H1 (cell line): Measurements from ENCODE around the gene SLC43A3. TPM values are rescaled to one million over a fixed set of nuclear protein-coding genes. Genes with fewer than 3 reads are reported as not detected.

ENCODE experiments used
- CTCF ChIA-PET: fragments of 300-600 bp; sonication (Branson Sonifier 250); formaldehyde crosslinking; loops from one replicate; lab custom pipeline; 2021; ENCODE audit not compliant: partially characterized antibody; lab: Charles Lee
- POLR2A ChIA-PET: fragments of 300-600 bp; sonication (Branson Sonifier 250); formaldehyde crosslinking; loops from one replicate; lab custom pipeline; 2021; ENCODE audit warnings: inconsistent platforms; ENCODE audit not compliant: partially characterized antibody; lab: Charles Lee
- DNase-seq, 2 experiments: peaks; one replicate each; pipeline versions ENCODE4 v3.0.0 to v3.0.0-alpha.2; 2010 to 2022; ENCODE audit warnings: low spot score in 2 of 2, low read depth in 1 of 2, mixed read lengths in 1 of 2
- FAIRE-seq: peaks from 2 replicates; lab custom pipeline; 2011; peaks lifted over from hg19 to GRCh38; lab: Jason Lieb, UNC
- H2AFZ ChIP-seq: 2 replicates; pipeline ENCODE4 v1.8.1; 2012; ENCODE audit warnings: low read length, inconsistent platforms
- H2AK5ac ChIP-seq: 2 replicates; pipeline ENCODE4 v1.6.1; 2013; ENCODE audit warnings: low read depth, low read length
- H2BK120ac ChIP-seq: replicated peaks from 2 replicates; pipeline ENCODE3; 2013; ENCODE audit warnings: low read depth, low read length, inconsistent platforms
- H2BK12ac ChIP-seq: 2 replicates; pipeline ENCODE4 v1.6.1; 2013; ENCODE audit warnings: low read depth, low read length
- H2BK15ac ChIP-seq: 2 replicates; pipeline ENCODE4 v1.6.1; 2013; ENCODE audit warnings: low read length
- H2BK20ac ChIP-seq: 2 replicates; pipeline ENCODE4 v1.6.1; 2013; ENCODE audit warnings: low read length
- H2BK5ac ChIP-seq: 2 replicates; pipeline ENCODE4 v1.6.1; 2013; ENCODE audit warnings: low read depth, low read length
- H3K14ac ChIP-seq: 2 replicates; pipeline ENCODE4 v1.6.1; 2013; ENCODE audit warnings: inconsistent platforms; ENCODE audit not compliant: insufficient read length
- H3K18ac ChIP-seq: 2 replicates; pipeline ENCODE4 v1.6.1; 2013; ENCODE audit warnings: low read length; ENCODE audit errors: extremely low read depth
- H3K23ac ChIP-seq: 2 replicates; pipeline ENCODE4 v1.6.1; 2013; ENCODE audit warnings: inconsistent platforms; ENCODE audit not compliant: insufficient read length
- H3K23me2 ChIP-seq: 2 replicates; pipeline ENCODE4 v1.6.1; 2013; ENCODE audit warnings: low read depth, low read length
- H3K27ac ChIP-seq: 2 replicates; pipeline ENCODE4 v1.6.1; 2011; ENCODE audit warnings: low read depth, low read length, inconsistent platforms
- H3K27me3 ChIP-seq, 4 experiments: replicated peaks in 1 of 4; 1 replicate in 1 of 4; 2 replicates in 3 of 4; pipeline versions ENCODE4 v1.6.1 to v1.8.1; 2011 to 2013; ENCODE audit warnings: low read length in 3 of 4, mild to moderate bottlenecking in 3 of 4, inconsistent platforms in 2 of 4, mixed read lengths in 2 of 4, moderate library complexity in 1 of 4; ENCODE audit not compliant: control insufficient read depth in 3 of 4, insufficient read depth in 3 of 4; ENCODE audit errors: extremely low read depth in 1 of 4
- H3K36me3 ChIP-seq, 4 experiments: 2 replicates each; pipeline versions ENCODE4 v1.6.1 to v1.8.1; 2011 to 2013; ENCODE audit warnings: mild to moderate bottlenecking in 4 of 4, low read length in 3 of 4, moderate library complexity in 2 of 4, control low read depth in 1 of 4, inconsistent platforms in 1 of 4; ENCODE audit not compliant: insufficient read depth in 4 of 4, control insufficient read depth in 2 of 4
- H3K4ac ChIP-seq: replicated peaks from 2 replicates; pipeline ENCODE3; 2013; ENCODE audit warnings: low read length, low read depth, mixed read lengths, inconsistent platforms; ENCODE audit not compliant: insufficient read length
- H3K4me1 ChIP-seq, 4 experiments: replicated peaks in 1 of 4; 1 replicate in 1 of 4; 2 replicates in 3 of 4; pipeline versions ENCODE4 v1.6.1 to v1.8.1; 2011 to 2013; ENCODE audit warnings: low read length in 3 of 4, inconsistent platforms in 2 of 4, mixed read lengths in 1 of 4; ENCODE audit not compliant: insufficient read depth in 4 of 4, control insufficient read depth in 3 of 4
- H3K4me2 ChIP-seq, 2 experiments: 2 replicates each; pipeline versions ENCODE4 v1.6.1 to v1.8.1; 2011 to 2013; ENCODE audit warnings: low read depth in 2 of 2, low read length in 2 of 2, control low read depth in 1 of 2, inconsistent platforms in 1 of 2, mild to moderate bottlenecking in 1 of 2; ENCODE audit not compliant: insufficient read depth in 1 of 2
- H3K4me3 ChIP-seq, 4 experiments: fragments of 200-600, 300-600 bp in 1 of 4; sonication (generic), shearing (Covaris generic), sonication (Bioruptor Twin) in 1 of 4; 2 replicates each; pipeline versions ENCODE4 v1.5.1 to v1.8.1; 2011 to 2016; ENCODE audit warnings: low read length in 4 of 4, low read depth in 3 of 4, control low read depth in 2 of 4, inconsistent platforms in 2 of 4, mild to moderate bottlenecking in 2 of 4, mixed read lengths in 1 of 4, moderate library complexity in 1 of 4; ENCODE audit not compliant: insufficient read depth in 2 of 4; ENCODE audit errors: extremely low read depth in 1 of 4
- H3K56ac ChIP-seq: replicated peaks from 2 replicates; pipeline ENCODE3; 2013; ENCODE audit warnings: low read depth, mild to moderate bottlenecking, mixed read lengths, low read length, inconsistent platforms; ENCODE audit not compliant: insufficient read length
- H3K79me1 ChIP-seq: 2 replicates; pipeline ENCODE4 v1.6.1; 2013; ENCODE audit warnings: low read depth, low read length, control low read depth
- H3K79me2 ChIP-seq, 2 experiments: 2 replicates each; pipeline versions ENCODE4 v1.6.1 to v1.8.1; 2012 to 2013; ENCODE audit warnings: low read length in 2 of 2, mild to moderate bottlenecking in 2 of 2, inconsistent platforms in 1 of 2; ENCODE audit not compliant: insufficient read depth in 2 of 2, control insufficient read depth in 1 of 2
- H3K9ac ChIP-seq, 4 experiments: replicated peaks in 1 of 4; 1 replicate in 1 of 4; 2 replicates in 3 of 4; pipeline versions ENCODE4 v1.6.1 to v1.8.1; 2011 to 2013; ENCODE audit warnings: low read depth in 3 of 4, low read length in 3 of 4, control low read depth in 2 of 4, mild to moderate bottlenecking in 2 of 4, moderate library complexity in 2 of 4, inconsistent platforms in 1 of 4; ENCODE audit errors: extremely low read depth in 1 of 4
- H3K9me3 ChIP-seq, 2 experiments: 2 replicates each; pipeline versions ENCODE4 v1.6.1 to v1.8.1; 2012 to 2013; ENCODE audit warnings: mild to moderate bottlenecking in 2 of 2, moderate library complexity in 2 of 2, control low read depth in 1 of 2, inconsistent platforms in 1 of 2, low read depth in 1 of 2, low read length in 1 of 2, mixed read lengths in 1 of 2; ENCODE audit not compliant: insufficient read depth in 2 of 2
- H4K20me1 ChIP-seq, 2 experiments: replicated peaks in 1 of 2; 2 replicates each; pipeline versions ENCODE3 to v1.8.1; 2011 to 2013; ENCODE audit warnings: inconsistent platforms in 2 of 2, low read length in 2 of 2, mild to moderate bottlenecking in 1 of 2; ENCODE audit not compliant: insufficient read depth in 2 of 2, control insufficient read depth in 1 of 2
- H4K5ac ChIP-seq: 2 replicates; pipeline ENCODE4 v1.6.1; 2013; ENCODE audit warnings: low read length, low read depth, mixed read lengths, inconsistent platforms; ENCODE audit not compliant: insufficient read length
- H4K8ac ChIP-seq: 2 replicates; pipeline ENCODE4 v1.8.0; 2013; ENCODE audit warnings: mild to moderate bottlenecking, moderate library complexity, low read length, inconsistent platforms; ENCODE audit not compliant: insufficient read depth; ENCODE audit errors: extremely low read depth
- H4K91ac ChIP-seq: replicated peaks from 2 replicates; pipeline ENCODE3; 2013; ENCODE audit warnings: low read length, mixed read lengths, inconsistent platforms; ENCODE audit not compliant: insufficient read length
- ASH2L ChIP-seq: fragments of 200-600, 300-600 bp; sonication (generic); IDR thresholded peaks from one replicate; pipeline ENCODE4 v1.7.1; 2017; ENCODE audit warnings: low read length
- CHD1 ChIP-seq: IDR thresholded peaks from 2 replicates; pipeline ENCODE4 v1.6.1; 2012; ENCODE audit warnings: low read depth, low read length, improper control_type of control experiment
- CREB1 ChIP-seq: IDR thresholded peaks from 2 replicates; pipeline ENCODE4 v1.6.1; 2012; ENCODE audit warnings: inconsistent platforms
- EGR1 ChIP-seq: IDR thresholded peaks from 2 replicates; pipeline ENCODE4 v1.6.1; 2011; ENCODE audit warnings: low read depth, low read length, borderline replicate concordance
- SIN3A ChIP-seq, 2 experiments: IDR thresholded peaks in 1 of 2; conservative IDR thresholded peaks in 1 of 2; 2 replicates each; pipeline ENCODE4 v1.6.1; 2011 to 2012; ENCODE audit warnings: low read length in 2 of 2, improper control_type of control experiment in 1 of 2, low read depth in 1 of 2, mild to moderate bottlenecking in 1 of 2
- SP2 ChIP-seq: IDR thresholded peaks from 2 replicates; pipeline ENCODE4 v1.6.1; 2012; ENCODE audit warnings: mild to moderate bottlenecking, low read length, inconsistent platforms
- TAF1 ChIP-seq: IDR thresholded peaks from 2 replicates; pipeline ENCODE4 v1.6.1; 2011; ENCODE audit warnings: mild to moderate bottlenecking, low read depth, low read length
- TCF12 ChIP-seq: IDR thresholded peaks from 2 replicates; pipeline ENCODE4 v1.6.1; 2011; ENCODE audit warnings: low read depth, mild to moderate bottlenecking, low read length
- WGBS, 2 experiments: shearing (Covaris generic) in 1 of 2; methylation state at CpG; one replicate each; pipeline versions ENCODE4 v1.1.6 to v1.1.7; 2013 to 2015; ENCODE audit warnings: low lambda C conversion rate in 2 of 2, mixed read lengths in 2 of 2, inconsistent platforms in 1 of 2, low coverage in 1 of 2, missing lambda C conversion rate in 1 of 2; ENCODE audit not compliant: insufficient replicate concordance in 2 of 2, insufficient coverage in 1 of 2, insufficient read length in 1 of 2; ENCODE audit errors: extremely low coverage in 1 of 2, missing lambda C conversion rate in 1 of 2; 5-methylcytosine and 5-hydroxymethylcytosine counted together
- polyA plus RNA-seq, 7 experiments: library from polyadenylated mRNA; depleted of rRNA in 3 of 7; stranded (reverse) in 5 of 7; unstranded in 2 of 7; fragments of >200 nt in 5 of 7; fragments of 200-250 nt in 2 of 7; gene quantifications; 1 replicate in 5 of 7; 2 replicates in 1 of 7; 4 replicates in 1 of 7; pipeline versions ENCODE4 v1.2.1 to v1.2.3, GENCODE V29; 2011 to 2013; ENCODE audit warnings: missing spikeins in 2 of 7, mixed read lengths in 2 of 7
- total RNA-seq: library from RNA; stranded (reverse); fragmentation: NEBNext Ultra II Directional; extraction: Animal tissue kit (Norgen Biotek cat#: 25700); gene quantifications from 2 replicates; pipeline ENCODE4 v1.2.1, GENCODE V29; 2021

SLC43A3 gene
- total and polyA plus RNA-seq, 2 of the 8 experiments (the other 6 are each of a cell fraction or from before 2014, with no cell fraction given) = 31.8 to 67.8 TPM

DNA sequence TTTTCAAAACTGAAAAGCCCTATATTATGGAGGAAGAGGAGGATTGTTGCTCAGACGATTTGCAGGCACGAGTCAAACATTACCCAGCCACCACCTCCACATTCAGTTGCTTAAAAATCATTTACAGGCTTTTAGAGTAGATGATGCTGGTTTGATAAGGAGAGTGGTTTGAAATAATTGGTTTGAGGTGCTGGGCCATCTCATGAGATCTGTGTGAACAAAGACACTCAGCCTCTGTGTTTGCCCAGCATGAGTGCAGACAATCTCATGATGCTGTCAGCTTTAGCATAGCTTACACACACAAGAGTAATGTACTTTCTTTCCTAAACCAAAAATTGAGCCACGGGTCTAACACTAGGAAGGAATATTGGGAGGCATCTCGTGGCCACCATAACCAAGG is 4.3 kb downstream of the SLC43A3 start:
- Histone ChIP-seq H3K4me1 (peaks cover 0 to 19% (median 13%) of the 10 kb centered on the region in 4 experiments; a peak in 6 of 7 replicates), H3K79me2 (no peaks in the 10 kb centered on the region), H2BK5ac (no peak overlapping the region), H3K56ac (no peak overlapping the region), H3K27ac (no peak overlapping the region), H3K23ac (no peak overlapping the region), H3K4me2 (no peak overlapping the region), H3K36me3 (peaks cover 0 to 25% (median 5%) of the 10 kb centered on the region in 4 experiments; a peak in 3 of 8 replicates), H3K27me3 (peaks cover 0 to 4% (median 2%) of the 10 kb centered on the region in 4 experiments; a peak in 5 of 7 replicates), H3K14ac (no peak overlapping the region), H2BK20ac (no peak overlapping the region), H2AK5ac (no peak overlapping the region), H4K20me1 (no peaks in the 10 kb centered on the region), H3K79me1 (peaks cover 4% of the 10 kb centered on the region; the same call in 1 of the 2 replicates), H3K4me3 (no peak overlapping the region), H2BK15ac (no peak overlapping the region), H3K9ac (no peak overlapping the region), H2BK120ac (no peak overlapping the region), H3K23me2 (no peaks in the 10 kb centered on the region; the same call in 1 of the 2 replicates), H3K4ac (no peak overlapping the region), H2BK12ac (no peak overlapping the region), H2AFZ (no peak overlapping the region), H4K8ac (no peak overlapping the region), H4K91ac (no peak overlapping the region), H4K5ac (no peak overlapping the region), H3K18ac (no peak overlapping the region), H3K9me3 (no peaks in the 10 kb centered on the region)
- DNase-seq (no peak), FAIRE-seq (no peak)
- TF ChIP-seq EGR1 (no peak), CREB1 (no peak), ASH2L (no peak), TAF1 (no peak), SP2 (no peak), SIN3A (conservative IDR thresholded peaks at IDR 0.05 in 1 of 2, IDR thresholded peaks at IDR 0.05 in 1 of 2; ENCODE audit: low read depth in 1 of 2, low read length in 2 of 2) (no peak), TCF12 (no peak), CHD1 (no peak)
- 84% methylated on average over 4 of the region's 4 CpGs; no CpG with 5 or more reads in 1 of the 2 experiments for whole genome bisulfite sequencing, 2 experiments
- ChIA-PET CTCF (interaction anchor here (0.8 to 1.4 kb wide), 2 partner anchors 29 to 34 kb away, joined by 4 read pairs; no protein-coding TSS in a partner anchor), POLR2A (interaction anchor here (0.6 kb wide), 1 partner anchor 221 kb away, joined by 3 read pairs; no protein-coding TSS in a partner anchor)
